NCI-H524 treated with DMSO at 0.1 percent for 48 hours (cell line): ENCODE results near the gene SARS1.

ENCODE experiments used
- DNase-seq: peaks from one replicate; lab custom pipeline; 2025; lab: John Stamatoyannopoulos, UW

The SARS1 gene

GRCh38 chr1:109261578-109261977 lies 47.9 kb downstream of the SARS1 start:
- no peak for DNase-seq

DNA sequence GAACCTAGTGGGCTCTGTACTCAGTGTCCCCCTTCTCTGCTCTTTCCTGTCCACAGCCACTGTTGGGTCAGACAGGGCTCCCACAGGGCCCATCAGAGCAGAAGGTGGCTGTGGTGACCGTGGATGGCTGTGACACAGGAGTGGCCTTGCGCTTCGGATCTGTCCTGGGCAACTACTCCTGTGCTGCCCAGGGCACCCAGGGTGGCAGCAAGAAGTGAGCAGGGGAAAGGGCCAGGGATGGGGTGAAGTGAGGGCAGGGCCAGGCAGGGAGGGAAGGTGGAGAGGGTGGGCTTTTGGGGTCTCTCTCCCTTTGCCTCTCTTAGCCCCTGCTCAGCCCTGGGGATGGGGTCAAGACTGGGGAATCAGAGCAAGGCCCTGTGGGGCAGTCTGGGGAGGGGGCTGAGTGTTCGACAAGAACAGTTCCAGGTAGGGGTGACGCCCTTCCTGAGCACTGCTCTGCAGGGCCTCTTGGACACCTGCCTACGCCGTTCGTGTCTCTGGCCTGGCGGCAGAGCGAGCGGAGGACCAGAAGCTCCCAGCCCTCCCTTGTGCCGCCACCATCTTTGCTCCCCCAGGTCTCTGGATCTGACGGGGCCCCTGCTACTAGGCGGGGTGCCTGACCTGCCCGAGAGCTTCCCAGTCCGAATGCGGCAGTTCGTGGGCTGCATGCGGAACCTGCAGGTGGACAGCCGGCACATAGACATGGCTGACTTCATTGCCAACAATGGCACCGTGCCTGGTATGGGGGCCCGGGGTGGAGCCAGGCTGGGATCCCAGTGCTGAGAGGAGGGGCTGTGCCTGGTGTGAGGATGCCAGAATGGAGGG lies 48.7 kb downstream of the SARS1 start:
- DNase-seq: no peak

GRCh38 chr1:109263234-109263596 lies 49.5 kb downstream of the SARS1 start:
- no peak for DNase-seq

- DNase-seq: no peak
Observed at GRCh38 chr1:109263597-109264378, 50.1 kb downstream of the SARS1 start.

- no peak for DNase-seq
Observed at GRCh38 chr1:109264379-109264755, 50.6 kb downstream of the SARS1 start.

GRCh38 chr1:109265016-109265415 lies 51.3 kb downstream of the SARS1 start:
- no peak for DNase-seq

DNA sequence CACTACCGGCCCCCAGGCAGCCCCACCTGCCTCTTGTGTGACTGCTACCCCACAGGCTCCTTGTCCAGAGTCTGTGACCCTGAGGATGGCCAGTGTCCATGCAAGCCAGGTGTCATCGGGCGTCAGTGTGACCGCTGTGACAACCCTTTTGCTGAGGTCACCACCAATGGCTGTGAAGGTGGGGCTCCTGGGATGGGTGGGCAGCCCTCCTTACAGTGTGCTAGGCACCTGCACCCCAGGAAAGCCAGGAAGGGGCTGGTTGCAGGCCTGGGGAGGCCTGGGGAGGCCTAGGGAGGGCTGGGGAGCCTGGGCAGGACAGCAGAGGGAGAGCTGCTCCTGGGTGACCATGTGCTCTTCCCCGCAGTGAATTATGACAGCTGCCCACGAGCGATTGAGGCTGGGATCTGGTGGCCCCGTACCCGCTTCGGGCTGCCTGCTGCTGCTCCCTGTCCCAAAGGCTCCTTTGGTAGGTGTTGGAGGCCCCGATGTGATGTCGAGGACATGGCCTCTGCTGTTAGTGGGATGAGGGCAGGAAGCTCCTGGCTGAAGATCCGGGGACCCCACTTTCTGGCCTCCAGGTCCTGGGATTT lies 52.1 kb downstream of the SARS1 start:
- DNase-seq: no peak

DNA sequence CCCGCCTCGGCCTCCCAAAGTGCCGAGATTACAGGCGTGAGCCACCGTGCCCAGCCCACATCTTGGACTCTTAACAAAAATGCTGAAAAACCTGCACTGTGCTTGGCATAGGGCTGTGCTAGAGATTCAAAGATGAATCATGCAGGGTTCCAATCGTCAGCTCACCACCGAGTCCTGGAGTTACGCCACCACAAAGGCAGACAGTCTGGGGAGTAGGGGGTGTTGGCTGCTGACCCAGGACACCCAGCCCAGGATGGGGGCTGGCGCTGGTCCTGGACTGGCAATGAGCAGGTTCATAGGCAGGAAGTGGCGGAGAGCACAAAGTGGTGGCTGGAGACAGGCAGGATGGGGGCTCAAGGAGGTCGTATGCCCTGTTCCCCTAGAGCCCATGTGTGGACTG lies 53.2 kb downstream of the SARS1 start:
- no peak for DNase-seq

DNA sequence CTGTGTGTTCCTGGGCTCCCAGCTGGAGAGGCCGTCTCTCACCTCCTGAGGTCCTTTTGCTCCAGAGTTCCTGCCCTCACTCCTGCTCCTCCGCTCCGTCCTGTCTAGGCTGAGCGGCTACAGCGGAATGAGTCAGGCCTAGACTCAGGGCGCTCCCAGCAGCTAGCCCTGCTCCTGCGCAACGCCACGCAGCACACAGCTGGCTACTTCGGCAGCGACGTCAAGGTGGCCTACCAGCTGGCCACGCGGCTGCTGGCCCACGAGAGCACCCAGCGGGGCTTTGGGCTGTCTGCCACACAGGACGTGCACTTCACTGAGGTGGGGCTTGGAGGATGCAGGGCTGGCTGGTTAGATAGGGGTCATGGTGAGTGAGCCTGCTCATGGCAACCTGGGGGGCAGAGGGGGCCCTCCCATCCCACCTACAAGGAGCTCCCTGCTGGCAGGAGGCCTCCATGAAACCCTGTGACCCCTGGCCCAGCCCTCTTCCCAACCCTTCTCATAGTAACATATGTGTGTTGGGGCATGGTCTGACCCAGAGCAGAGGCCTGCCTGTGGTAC lies 54.1 kb downstream of the SARS1 start:
- no peak for DNase-seq

DNA sequence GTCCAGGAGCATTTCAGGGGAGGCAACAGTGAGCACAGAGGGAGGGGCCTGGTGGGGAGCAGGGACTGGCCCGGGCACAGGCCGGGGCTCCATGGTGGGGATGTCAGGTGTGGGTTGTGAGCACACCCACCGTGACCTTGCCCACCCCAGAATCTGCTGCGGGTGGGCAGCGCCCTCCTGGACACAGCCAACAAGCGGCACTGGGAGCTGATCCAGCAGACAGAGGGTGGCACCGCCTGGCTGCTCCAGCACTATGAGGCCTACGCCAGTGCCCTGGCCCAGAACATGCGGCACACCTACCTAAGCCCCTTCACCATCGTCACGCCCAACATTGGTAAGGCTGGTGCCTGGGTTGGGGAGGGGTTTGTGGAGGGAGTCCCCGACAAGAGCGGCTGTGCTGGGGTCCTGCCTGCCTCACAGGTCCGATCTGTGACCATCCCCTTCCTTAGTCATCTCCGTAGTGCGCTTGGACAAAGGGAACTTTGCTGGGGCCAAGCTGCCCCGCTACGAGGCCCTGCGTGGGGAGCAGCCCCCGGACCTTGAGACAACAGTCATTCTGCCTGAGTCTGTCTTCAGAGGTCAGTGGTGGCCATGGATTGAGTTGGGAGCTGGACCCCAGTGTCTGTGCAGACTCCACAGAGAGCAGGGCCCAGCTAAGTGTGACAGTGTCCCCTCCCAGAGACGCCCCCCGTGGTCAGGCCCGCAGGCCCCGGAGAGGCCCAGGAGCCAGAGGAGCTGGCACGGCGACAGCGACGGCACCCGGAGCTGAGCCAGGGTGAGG lies 54.9 kb downstream of the SARS1 start:
- DNase-seq: no peak

- no peak for DNase-seq
Observed at GRCh38 chr1:109269212-109269980, 55.7 kb downstream of the SARS1 start.

GRCh38 chr1:109269981-109270622 lies 56.4 kb downstream of the SARS1 start:
- no peak for DNase-seq

DNA sequence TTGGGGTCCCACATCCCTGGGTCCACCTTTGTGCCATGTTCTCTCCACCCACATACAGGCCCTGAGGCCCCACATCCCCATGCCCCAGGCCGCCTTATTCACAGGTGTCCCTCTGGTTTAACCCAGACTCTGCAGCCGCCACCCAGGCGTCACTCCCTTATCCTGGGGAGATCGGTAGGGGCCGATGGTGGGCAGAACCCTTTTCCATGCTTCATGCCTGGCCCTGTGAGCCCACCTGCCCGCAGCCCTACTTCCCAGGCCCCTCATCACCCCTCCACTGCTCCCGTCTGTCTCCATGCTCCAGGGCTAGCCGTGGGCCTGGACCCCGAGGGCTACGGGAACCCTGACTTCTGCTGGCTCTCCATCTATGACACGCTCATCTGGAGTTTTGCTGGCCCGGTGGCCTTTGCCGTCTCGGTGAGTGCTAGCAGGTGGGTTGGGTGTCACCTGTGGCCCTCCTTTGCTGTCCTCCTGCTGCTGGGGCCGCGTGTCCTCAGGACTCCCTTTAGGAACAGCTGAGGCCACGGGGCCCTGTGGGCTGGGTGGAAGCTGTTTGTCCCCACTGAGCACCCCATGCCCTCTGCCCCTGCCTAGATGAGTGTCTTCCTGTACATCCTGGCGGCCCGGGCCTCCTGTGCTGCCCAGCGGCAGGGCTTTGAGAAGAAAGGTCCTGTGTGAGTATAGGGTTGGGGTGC lies 57.1 kb downstream of the SARS1 start:
- DNase-seq: no peak

GRCh38 chr1:109271458-109271857 lies 57.7 kb downstream of the SARS1 start:
- DNase-seq: no peak

- DNase-seq: no peak
Observed at GRCh38 chr1:109272021-109272799, 58.5 kb downstream of the SARS1 start.

DNA sequence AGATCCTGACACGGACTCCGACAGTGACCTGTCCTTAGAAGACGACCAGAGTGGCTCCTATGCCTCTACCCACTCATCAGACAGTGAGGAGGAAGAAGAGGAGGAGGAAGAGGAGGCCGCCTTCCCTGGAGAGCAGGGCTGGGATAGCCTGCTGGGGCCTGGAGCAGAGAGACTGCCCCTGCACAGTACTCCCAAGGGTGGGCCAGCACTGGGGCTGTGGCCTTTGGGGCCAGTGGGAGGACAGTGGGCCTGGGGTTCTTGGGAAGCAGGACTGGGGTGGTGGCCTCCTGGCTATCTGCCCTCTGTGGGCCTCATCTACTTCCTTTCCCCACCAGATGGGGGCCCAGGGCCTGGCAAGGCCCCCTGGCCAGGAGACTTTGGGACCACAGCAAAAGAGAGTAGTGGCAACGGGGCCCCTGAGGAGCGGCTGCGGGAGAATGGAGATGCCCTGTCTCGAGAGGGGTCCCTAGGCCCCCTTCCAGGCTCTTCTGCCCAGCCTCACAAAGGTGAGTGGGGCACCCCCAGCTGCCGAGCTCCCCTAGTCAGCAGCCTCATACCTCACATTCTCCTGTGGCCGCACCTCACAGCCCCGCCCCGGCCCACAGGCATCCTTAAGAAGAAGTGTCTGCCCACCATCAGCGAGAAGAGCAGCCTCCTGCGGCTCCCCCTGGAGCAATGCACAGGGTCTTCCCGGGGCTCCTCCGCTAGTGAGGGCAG lies 59.3 kb downstream of the SARS1 start:
- no peak for DNase-seq

- DNase-seq: no peak
Observed at GRCh38 chr1:109273570-109274288, 60.0 kb downstream of the SARS1 start.
